ENCODE measurements around the gene SMCO2.
"Not testable (repeated sequence)": the region's sequence is repeated elsewhere in the genome, so short reads cannot be mapped to it uniquely, and the experiment has no call there.

Gene SMCO2

GRCh38 chr12:27530157-27530922 is 83.8 kb downstream of the SMCO2 start:
- DNase-seq: no peak

- DNase-seq: no peak
Observed at GRCh38 chr12:27531896-27532295, 85.4 kb downstream of the SMCO2 start.

GRCh38 chr12:27534060-27534764 is 87.7 kb downstream of the SMCO2 start:
- DNase-seq: no peak

GRCh38 chr12:27534765-27535161 is 88.2 kb downstream of the SMCO2 start:
- no peak for DNase-seq

GRCh38 chr12:27535318-27535717 is 88.8 kb downstream of the SMCO2 start:
- no peak for DNase-seq

- DNase-seq: no peak
Observed at GRCh38 chr12:27537855-27538675, 91.5 kb downstream of the SMCO2 start.

GRCh38 chr12:27539191-27539631 is 92.7 kb downstream of the SMCO2 start:
- DNase-seq: no peak

GRCh38 chr12:27541031-27541719 is 94.6 kb downstream of the SMCO2 start:
- DNase-seq: no peak

- no peak for DNase-seq
Observed at GRCh38 chr12:27542628-27543027, 96.1 kb downstream of the SMCO2 start.

- not testable (repeated sequence) for DNase-seq
Observed at GRCh38 chr12:27544858-27545257, 98.3 kb downstream of the SMCO2 start.

GRCh38 chr12:27545665-27546064 is 99.1 kb downstream of the SMCO2 start:
- DNase-seq: no peak

GRCh38 chr12:27547592-27547991 is 101.1 kb downstream of the SMCO2 start:
- no peak for DNase-seq

GRCh38 chr12:27548301-27549199 is 102.0 kb downstream of the SMCO2 start:
- DNase-seq: no peak

GRCh38 chr12:27549236-27549800 is 102.8 kb downstream of the SMCO2 start:
- DNase-seq: no peak

- no peak for DNase-seq
Observed at GRCh38 chr12:27549801-27550652, 103.5 kb downstream of the SMCO2 start.

GRCh38 chr12:27550653-27550975 is 104.1 kb downstream of the SMCO2 start:
- DNase-seq: no peak

GRCh38 chr12:27551172-27551840 is 104.8 kb downstream of the SMCO2 start:
- no peak for DNase-seq
